ENCODE data around the gene PNPO.

PNPO gene

GRCh38 chr17:47902039-47902744 lies 39.2 kb upstream of the PNPO start:
- DNase-seq (ENCODE audit: extremely low read depth, insufficient read length): no peak
- peaks cover 11% of the 10 kb centered on the region for H3K36me3 ChIP-seq (ENCODE audit: control insufficient read depth, insufficient read depth, low read length)
- TF ChIP-seq CTCF (IDR thresholded peaks at IDR 0.05; ENCODE audit: insufficient read depth, low read length, poor library complexity, severe bottlenecking): no peak
- no peaks in the 10 kb centered on the region for H3K27me3 ChIP-seq (replicated peaks; ENCODE audit: control insufficient read depth, insufficient read depth, low read length)
- no peak overlapping the region for H3K4me3 ChIP-seq (replicated peaks; ENCODE audit: low read depth, low read length)

GRCh38 chr17:47905221-47905733 lies 36.1 kb upstream of the PNPO start:
- Histone ChIP-seq H3K36me3 (ENCODE audit: control insufficient read depth, insufficient read depth, low read length) (peaks cover 7% of the 10 kb centered on the region), H3K27me3 (replicated peaks; ENCODE audit: control insufficient read depth, insufficient read depth, low read length) (no peaks in the 10 kb centered on the region), H3K4me3 (replicated peaks; ENCODE audit: low read depth, low read length) (no peak overlapping the region)
- TF ChIP-seq CTCF (IDR thresholded peaks at IDR 0.05; ENCODE audit: insufficient read depth, low read length, poor library complexity, severe bottlenecking): no peak
- no peak for DNase-seq (ENCODE audit: extremely low read depth, insufficient read length)

GRCh38 chr17:47906443-47906842 lies 34.9 kb upstream of the PNPO start:
- peaks cover 5% of the 10 kb centered on the region for H3K36me3 ChIP-seq (ENCODE audit: control insufficient read depth, insufficient read depth, low read length)
- H3K27me3 ChIP-seq (replicated peaks; ENCODE audit: control insufficient read depth, insufficient read depth, low read length): no peaks in the 10 kb centered on the region
- no peak overlapping the region for H3K4me3 ChIP-seq (replicated peaks; ENCODE audit: low read depth, low read length)
- TF ChIP-seq CTCF (IDR thresholded peaks at IDR 0.05; ENCODE audit: insufficient read depth, low read length, poor library complexity, severe bottlenecking): no peak
- no peak for DNase-seq (ENCODE audit: extremely low read depth, insufficient read length)

GRCh38 chr17:47907932-47908562 lies 33.3 kb upstream of the PNPO start:
- Histone ChIP-seq H3K36me3 (ENCODE audit: control insufficient read depth, insufficient read depth, low read length) (peaks cover 4% of the 10 kb centered on the region), H3K4me3 (replicated peaks; ENCODE audit: low read depth, low read length) (no peak overlapping the region), H3K27me3 (replicated peaks; ENCODE audit: control insufficient read depth, insufficient read depth, low read length) (no peaks in the 10 kb centered on the region)
- TF ChIP-seq CTCF (IDR thresholded peaks at IDR 0.05; ENCODE audit: insufficient read depth, low read length, poor library complexity, severe bottlenecking): no peak
- no peak for DNase-seq (ENCODE audit: extremely low read depth, insufficient read length)

- Histone ChIP-seq H3K36me3 (ENCODE audit: control insufficient read depth, insufficient read depth, low read length) (peaks cover 9% of the 10 kb centered on the region), H3K4me3 (replicated peaks; ENCODE audit: low read depth, low read length) (no peak overlapping the region), H3K27me3 (replicated peaks; ENCODE audit: control insufficient read depth, insufficient read depth, low read length) (no peaks in the 10 kb centered on the region)
- DNase-seq (ENCODE audit: extremely low read depth, insufficient read length): no peak
- TF ChIP-seq CTCF (IDR thresholded peaks at IDR 0.05; ENCODE audit: insufficient read depth, low read length, poor library complexity, severe bottlenecking): no peak
Observed at GRCh38 chr17:47913050-47913449, 28.3 kb upstream of the PNPO start.

Data from GM06990 (cell line).